MCF 10A (cell line): ENCODE results near the gene MRPL36. TPM values are rescaled to one million over a fixed set of nuclear protein-coding genes. Genes with fewer than 3 reads are reported as not detected.

Source experiments
- BruUV-seq: library from RNA; stranded (reverse); fragments of 400-500 nt; replicated peaks from 2 replicates; lab custom pipeline; 2021; lab: Mats Ljungman, UMichigan
- CTCF ChIA-PET: fragments of 300-600 bp; sonication (Branson Sonifier 250); formaldehyde crosslinking; extraction: SDS; loops from one replicate; lab custom pipeline; 2021; ENCODE audit warnings: antibody characterized with exemption, inconsistent platforms; lab: Yijun Ruan, JAX
- POLR2A ChIA-PET: fragments of 300-600, 350-650 bp; sonication (Branson Sonifier 250); formaldehyde crosslinking; extraction: SDS; loops from one replicate; lab custom pipeline; 2020; ENCODE audit warnings: antibody characterized with exemption, inconsistent platforms; lab: Yijun Ruan, JAX
- DNase-seq: peaks from one replicate; pipeline ENCODE4 v3.0.0-alpha.2; 2018; ENCODE audit not compliant: unreplicated experiment
- H3K27ac Mint-ChIP-seq: one replicate; pipeline ENCODE4 v1.8.0; 2022; ENCODE audit warnings: mild to moderate bottlenecking, low read depth, mixed read lengths; ENCODE audit not compliant: unreplicated experiment
- H3K27me3 Mint-ChIP-seq: one replicate; pipeline ENCODE4 v1.8.0; 2022; ENCODE audit warnings: mixed read lengths; ENCODE audit not compliant: insufficient read depth, unreplicated experiment
- H3K36me3 Mint-ChIP-seq: one replicate; pipeline ENCODE4 v1.8.0; 2022; ENCODE audit warnings: mild to moderate bottlenecking, moderate library complexity, mixed read lengths; ENCODE audit not compliant: insufficient read depth, unreplicated experiment
- H3K4me1 Mint-ChIP-seq: one replicate; pipeline ENCODE4 v1.8.0; 2022; ENCODE audit warnings: mixed read lengths; ENCODE audit not compliant: insufficient read depth, unreplicated experiment
- H3K4me3 Mint-ChIP-seq: one replicate; pipeline ENCODE4 v1.8.0; 2022; ENCODE audit warnings: mild to moderate bottlenecking, moderate library complexity, mixed read lengths; ENCODE audit not compliant: unreplicated experiment
- H3K9me3 Mint-ChIP-seq: one replicate; pipeline ENCODE4 v1.8.0; 2022; ENCODE audit warnings: mixed read lengths; ENCODE audit not compliant: unreplicated experiment
- intact Hi-C: fragments of 100-400 bp; cut with micrococcal nuclease; formaldehyde crosslinking; loops from 2 replicates; pipeline ENCODE4 v1.14.1; 2022
- total RNA-seq: library from RNA; stranded (reverse); gene quantifications from 2 replicates; pipeline ENCODE4 v1.2.3, GENCODE V29; 2022
- TF ChIP-seq, protein P1 (sequence below): fragments of 200-600 bp; IDR thresholded peaks from one replicate; pipeline ENCODE4 v1.8.0; 2022; ENCODE audit warnings: antibody characterized with exemption, mild to moderate bottlenecking; ENCODE audit not compliant: unreplicated experiment

Gene MRPL36
- total RNA-seq, 1 experiment from 2014 or later: 101 TPM

DNA sequence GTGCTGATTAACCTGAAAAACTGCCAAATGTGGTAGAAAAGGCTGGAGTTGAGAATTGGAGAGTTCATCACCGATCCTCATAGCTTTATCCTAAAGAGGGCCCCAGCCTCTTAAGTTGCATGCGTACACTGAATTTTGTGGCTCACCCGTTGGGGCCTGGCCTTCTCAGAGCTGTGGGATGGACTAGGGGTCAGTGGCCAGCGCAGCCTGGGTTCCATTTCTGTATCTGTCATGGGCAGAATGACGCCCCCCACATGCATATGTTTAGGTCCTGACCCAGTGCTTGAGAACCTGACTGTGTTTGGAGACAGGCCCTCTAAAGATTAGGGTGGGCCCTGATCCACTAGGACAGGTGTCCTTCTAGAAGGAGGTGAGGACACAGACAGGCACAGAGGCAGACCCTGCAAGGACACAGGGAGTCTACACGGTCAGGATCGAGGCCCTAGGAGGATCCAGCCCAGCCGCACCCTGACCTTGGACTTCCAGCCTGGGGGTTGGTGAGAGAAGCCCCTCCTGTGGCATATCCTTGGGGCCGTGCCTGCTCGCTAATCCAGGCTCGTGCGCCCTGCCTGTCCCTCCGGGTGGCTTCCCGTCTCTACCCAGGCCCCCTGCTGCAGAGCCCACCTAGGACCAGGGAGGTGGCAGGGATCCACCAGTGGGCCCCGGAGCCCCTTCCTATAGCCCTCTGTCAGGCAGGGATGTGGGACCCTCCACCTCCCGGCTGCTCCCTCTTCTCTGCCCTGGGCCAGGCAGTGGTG lies 33.8 kb upstream of the MRPL36 start:
- ChIA-PET CTCF (interaction anchor here (1.2 kb wide), 1 partner anchor 13 kb away, joined by 3 read pairs; no protein-coding TSS in a partner anchor), POLR2A (no interaction called here)
- Mint-ChIP-seq H3K4me1 (no peaks in the 10 kb centered on the region), H3K4me3 (no peak overlapping the region), H3K27ac (no peak overlapping the region), H3K36me3 (no peaks in the 10 kb centered on the region), H3K9me3 (no peaks in the 10 kb centered on the region), H3K27me3 (peaks cover 12% of the 10 kb centered on the region)
- no TSS peak for BruUV-seq
- TF ChIP-seq, protein P1, sequence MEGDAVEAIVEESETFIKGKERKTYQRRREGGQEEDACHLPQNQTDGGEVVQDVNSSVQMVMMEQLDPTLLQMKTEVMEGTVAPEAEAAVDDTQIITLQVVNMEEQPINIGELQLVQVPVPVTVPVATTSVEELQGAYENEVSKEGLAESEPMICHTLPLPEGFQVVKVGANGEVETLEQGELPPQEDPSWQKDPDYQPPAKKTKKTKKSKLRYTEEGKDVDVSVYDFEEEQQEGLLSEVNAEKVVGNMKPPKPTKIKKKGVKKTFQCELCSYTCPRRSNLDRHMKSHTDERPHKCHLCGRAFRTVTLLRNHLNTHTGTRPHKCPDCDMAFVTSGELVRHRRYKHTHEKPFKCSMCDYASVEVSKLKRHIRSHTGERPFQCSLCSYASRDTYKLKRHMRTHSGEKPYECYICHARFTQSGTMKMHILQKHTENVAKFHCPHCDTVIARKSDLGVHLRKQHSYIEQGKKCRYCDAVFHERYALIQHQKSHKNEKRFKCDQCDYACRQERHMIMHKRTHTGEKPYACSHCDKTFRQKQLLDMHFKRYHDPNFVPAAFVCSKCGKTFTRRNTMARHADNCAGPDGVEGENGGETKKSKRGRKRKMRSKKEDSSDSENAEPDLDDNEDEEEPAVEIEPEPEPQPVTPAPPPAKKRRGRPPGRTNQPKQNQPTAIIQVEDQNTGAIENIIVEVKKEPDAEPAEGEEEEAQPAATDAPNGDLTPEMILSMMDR: no peak
- intact Hi-C loops: no loop called here
- DNase-seq: no peak

DNA sequence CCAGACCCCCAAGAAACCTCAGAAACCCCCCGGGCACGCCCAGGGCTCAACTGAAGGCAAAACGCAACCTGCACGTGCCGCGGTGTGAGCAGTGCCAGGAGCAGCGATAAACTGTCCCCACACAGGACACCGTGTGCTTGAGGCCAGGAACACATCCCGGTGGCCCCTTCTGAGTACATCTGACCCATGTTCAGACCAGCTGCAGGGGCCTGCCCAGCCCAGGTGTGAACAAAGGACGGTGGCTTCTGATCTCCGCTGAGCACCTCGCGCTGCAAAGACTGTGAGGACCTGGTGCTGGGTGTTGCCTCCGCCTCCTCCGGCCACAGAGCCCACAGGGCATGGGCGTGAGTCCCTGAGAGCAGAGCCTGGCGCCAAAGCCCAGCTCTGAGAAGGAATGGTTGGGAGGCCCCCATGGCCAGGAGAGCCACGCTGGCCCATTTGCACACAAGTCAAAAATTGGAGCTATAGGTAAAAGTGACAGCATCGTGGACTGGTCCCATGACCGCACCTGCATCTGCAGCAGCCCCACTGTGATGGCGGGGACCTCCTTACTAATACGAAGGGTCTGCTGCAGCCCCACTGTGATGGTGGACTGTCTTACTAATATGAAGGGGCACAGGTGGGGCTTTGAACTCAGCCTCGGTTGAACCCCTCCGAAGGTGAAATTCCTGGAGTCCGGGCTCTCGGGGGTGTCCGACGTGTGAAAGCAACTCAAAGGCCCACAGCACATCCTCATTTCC lies 33.0 kb upstream of the MRPL36 start:
- Mint-ChIP-seq H3K4me1 (no peaks in the 10 kb centered on the region), H3K27me3 (peaks cover 12% of the 10 kb centered on the region), H3K9me3 (no peaks in the 10 kb centered on the region), H3K4me3 (no peak overlapping the region), H3K36me3 (no peaks in the 10 kb centered on the region), H3K27ac (no peak overlapping the region)
- TF ChIP-seq, protein P1: no peak
- DNase-seq: no peak
- no TSS peak for BruUV-seq
- ChIA-PET CTCF (interaction anchor here (1.2 kb wide), 1 partner anchor 12 kb away, joined by 3 read pairs; no protein-coding TSS in a partner anchor), POLR2A (no interaction called here)
- intact Hi-C loops: no loop called here

DNA sequence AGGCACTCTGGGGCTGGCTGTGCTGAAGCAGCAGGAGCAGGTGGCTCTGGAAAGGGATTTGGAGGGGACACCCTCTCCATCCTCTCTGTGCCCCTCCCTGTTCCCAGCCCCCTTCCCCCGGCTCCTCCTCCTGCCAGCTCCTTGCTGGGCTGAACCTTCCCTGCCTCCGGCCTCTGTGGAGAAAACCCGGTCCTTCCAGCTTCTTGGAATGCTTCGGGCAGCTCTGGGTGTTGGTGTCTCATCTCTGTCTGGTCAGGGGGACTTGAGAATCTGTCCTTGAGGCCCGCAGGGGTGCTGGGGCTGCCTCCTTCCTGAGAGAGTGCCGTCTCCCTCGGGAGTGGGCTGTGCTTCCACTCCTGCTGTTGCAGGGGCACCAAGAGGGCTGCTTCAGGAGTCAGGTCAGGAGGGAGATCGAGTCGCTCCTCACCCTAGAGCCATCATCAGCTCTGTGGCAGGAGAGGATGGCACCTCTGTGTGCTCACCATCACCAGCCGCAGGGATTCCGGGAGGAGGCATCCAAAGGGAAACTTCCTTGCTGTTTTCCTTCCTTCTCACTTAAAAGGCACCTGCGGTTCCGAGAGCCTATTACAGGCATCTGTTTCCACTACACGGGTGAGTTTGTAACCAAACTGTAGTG lies 32.2 kb upstream of the MRPL36 start:
- Mint-ChIP-seq H3K4me3 (no peak overlapping the region), H3K36me3 (no peaks in the 10 kb centered on the region), H3K9me3 (no peaks in the 10 kb centered on the region), H3K4me1 (no peaks in the 10 kb centered on the region), H3K27ac (no peak overlapping the region), H3K27me3 (peaks cover 12% of the 10 kb centered on the region)
- TF ChIP-seq, protein P1: no peak
- ChIA-PET POLR2A (interaction anchor here (0.6 kb wide), 1 partner anchor 918 kb away, joined by 3 read pairs; no protein-coding TSS in a partner anchor), CTCF (interaction anchor here (1.2 kb wide), 1 partner anchor 11 kb away, joined by 3 read pairs; no protein-coding TSS in a partner anchor)
- no TSS peak for BruUV-seq
- no peak for DNase-seq
- intact Hi-C loops: no loop called here

DNA sequence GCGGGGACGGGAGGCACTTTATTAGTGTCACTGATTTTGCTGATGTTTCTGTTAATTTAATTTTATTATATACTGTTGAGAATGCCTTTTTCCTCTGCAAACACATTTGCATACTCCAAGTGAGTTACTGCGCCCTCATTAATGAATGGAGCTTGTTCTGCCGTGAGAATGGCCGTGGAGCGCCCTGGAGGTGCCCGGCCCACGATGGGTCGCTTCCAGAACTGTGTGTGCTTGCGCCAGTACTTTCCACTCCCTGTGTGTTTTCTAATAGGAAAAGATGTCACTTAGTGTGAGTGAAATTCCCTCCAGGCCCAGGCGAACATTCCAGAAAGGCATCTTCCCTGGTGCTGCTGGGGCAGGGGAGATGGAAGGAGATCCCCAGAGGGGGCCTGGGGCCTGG lies 31.6 kb upstream of the MRPL36 start:
- ChIA-PET POLR2A (interaction anchor here (0.6 kb wide), 1 partner anchor 919 kb away, joined by 3 read pairs; no protein-coding TSS in a partner anchor), CTCF (no interaction called here)
- no peak for DNase-seq
- TF ChIP-seq, protein P1: no peak
- H3K4me1 Mint-ChIP-seq: no peaks in the 10 kb centered on the region
- no peak overlapping the region for H3K27ac Mint-ChIP-seq
- no peak overlapping the region for H3K4me3 Mint-ChIP-seq
- no peaks in the 10 kb centered on the region for H3K36me3 Mint-ChIP-seq
- H3K27me3 Mint-ChIP-seq: peaks cover 12% of the 10 kb centered on the region
- intact Hi-C loops: no loop called here
- H3K9me3 Mint-ChIP-seq: no peaks in the 10 kb centered on the region
- no TSS peak for BruUV-seq
